A549 (cell line): ENCODE measurements around the gene ANGEL2. TPM values are rescaled to one million over a fixed set of nuclear protein-coding genes. Genes with fewer than 3 reads are reported as not detected.

Experiments
- polyA plus RNA-seq, 4 experiments: library from polyadenylated mRNA; depleted of rRNA in 3 of 4; stranded (reverse); fragments of >200 nt; fragmentation: RNase III in 1 of 4; extraction: RNeasy Plus Mini Kit Qiagen cat#74134 plus additional on column Dnase treatment in 1 of 4; gene quantifications; 2 replicates in 3 of 4; 3 replicates in 1 of 4; pipeline ENCODE4 v1.2.3, GENCODE V29; 2011 to 2017

ANGEL2 gene
- polyA plus RNA-seq, 2 of the 4 experiments (the other 2 are of a cell fraction) = 20.4 to 38.9 TPM

Other genes with a start within 250 kb of the ANGEL2 start
- gene NSL1, start 224.1 kb downstream of the ANGEL2 start, polyA plus RNA-seq (2011; rRNA removed) = 47.9 and 56.9 TPM in 2 replicates
- gene NSL1, start 224.1 kb downstream of the ANGEL2 start, polyA plus RNA-seq (2017; fragmentation: RNase III; extraction: RNeasy Plus Mini Kit Qiagen cat#74134 plus additional on column Dnase treatment) = 44.0 to 45.6 TPM (median 44.9 TPM) in 3 replicates
- gene TATDN3, start 224.0 kb downstream of the ANGEL2 start, polyA plus RNA-seq (2011; rRNA removed) = 20.3 and 22.6 TPM in 2 replicates
- gene TATDN3, start 224.0 kb downstream of the ANGEL2 start, polyA plus RNA-seq (2017; fragmentation: RNase III; extraction: RNeasy Plus Mini Kit Qiagen cat#74134 plus additional on column Dnase treatment) = 10.3 to 11.4 TPM (median 11.1 TPM) in 3 replicates
- 0.18 and 0.33 TPM in 2 replicates for gene SPATA45, start 168.2 kb downstream of the ANGEL2 start, polyA plus RNA-seq (2011; rRNA removed)
- gene SPATA45, start 168.2 kb downstream of the ANGEL2 start, polyA plus RNA-seq (2017; fragmentation: RNase III; extraction: RNeasy Plus Mini Kit Qiagen cat#74134 plus additional on column Dnase treatment) = not detected in 3 replicates
- gene FLVCR1, start 157.6 kb downstream of the ANGEL2 start, polyA plus RNA-seq (2011; rRNA removed) = 13.7 and 15.4 TPM in 2 replicates
- 12.0 to 14.9 TPM (median 14.9 TPM) in 3 replicates for gene FLVCR1, start 157.6 kb downstream of the ANGEL2 start, polyA plus RNA-seq (2017; fragmentation: RNase III; extraction: RNeasy Plus Mini Kit Qiagen cat#74134 plus additional on column Dnase treatment)
- 3.4 and 6.5 TPM in 2 replicates for gene VASH2, start 65.3 kb downstream of the ANGEL2 start, polyA plus RNA-seq (2011; rRNA removed)
- 3.0 to 4.7 TPM (median 3.3 TPM) in 3 replicates for gene VASH2, start 65.3 kb downstream of the ANGEL2 start, polyA plus RNA-seq (2017; fragmentation: RNase III; extraction: RNeasy Plus Mini Kit Qiagen cat#74134 plus additional on column Dnase treatment)
- 21.7 and 25.4 TPM in 2 replicates for gene RPS6KC1, start 35.4 kb upstream of the ANGEL2 start, polyA plus RNA-seq (2011; rRNA removed)
- 10.4 to 11.7 TPM (median 10.5 TPM) in 3 replicates for gene RPS6KC1, start 35.4 kb upstream of the ANGEL2 start, polyA plus RNA-seq (2017; fragmentation: RNase III; extraction: RNeasy Plus Mini Kit Qiagen cat#74134 plus additional on column Dnase treatment)